ENCODE measurements around the gene KRTAP4-2.

GRCh38 chr17:41163828-41164227 is 14.2 kb downstream of the KRTAP4-2 start:
- TF ChIP-seq YY1 (IDR thresholded peaks at IDR 0.05; ENCODE audit: insufficient read depth, insufficient read length) (no peak), ZNF274 (IDR thresholded peaks at IDR 0.05; ENCODE audit: low read depth, low read length) (no peak), SUZ12 (IDR thresholded peaks at IDR 0.05; ENCODE audit: extremely low read depth, insufficient read depth, insufficient read length) (no peak)
